ENCODE measurements around the gene KCNK17. TPM values are rescaled to one million over a fixed set of nuclear protein-coding genes. Genes with fewer than 3 reads are reported as not detected.

KCNK17 gene
- total RNA-seq, 1 experiment from 2014 or later: not detected

- Histone ChIP-seq H3K9me2 (ENCODE audit: insufficient read depth) (no peaks in the 10 kb centered on the region), H2AFZ (ENCODE audit: low read depth, low read length, poor library complexity, severe bottlenecking) (no peak overlapping the region), H3K79me2 (ENCODE audit: insufficient read depth, low read length) (no peaks in the 10 kb centered on the region), H3K4me1 (ENCODE audit: control insufficient read depth in 1 of 2, insufficient read depth in 2 of 2, low read length in 2 of 2) (no peaks in the 10 kb centered on the region), H3K9ac (ENCODE audit: low read length) (no peak overlapping the region), H3K4me3 (replicated peaks in 1 of 2; ENCODE audit: low read depth in 1 of 2, low read length in 2 of 2) (no peak overlapping the region), H4K20me1 (ENCODE audit: insufficient read depth) (no peaks in the 10 kb centered on the region), H3K27ac (ENCODE audit: low read depth, low read length) (no peak overlapping the region), H3K27me3 (ENCODE audit: insufficient read depth, low read length) (no peaks in the 10 kb centered on the region), H3K36me3 (ENCODE audit: control insufficient read depth in 1 of 2, insufficient read depth in 2 of 2, low read length in 2 of 2) (no peaks in the 10 kb centered on the region), H3K9me3 (ENCODE audit: control insufficient read depth in 1 of 2, insufficient read depth in 1 of 2, low read depth in 1 of 2, low read length in 2 of 2) (no peaks in the 10 kb centered on the region), H3K4me2 (ENCODE audit: low read length) (no peak overlapping the region)
- intact Hi-C loops (cut with micrococcal nuclease): loop anchor here (5.0 kb wide), 1 partner anchor 211 kb away; no protein-coding TSS in a partner anchor
- ChIA-PET CTCF (interaction anchor here (0.6 to 1.8 kb wide), 2 partner anchors 10 to 316 kb away, joined by 3 to 4 read pairs; no protein-coding TSS in a partner anchor), RAD21 (ENCODE audit: low non-redundant PET in 1 of 2, low total read pairs in 2 of 2, uncharacterized antibody in 2 of 2, unreplicated experiment in 2 of 2) (no interaction called here), POLR2A (no interaction called here)
- BruUV-seq (replicated peaks): no TSS peak
- ATAC-seq (no peak), DNase-seq (ENCODE audit: low read depth, low spot score) (no peak)
- no peak for TF ChIP-seq SRF (IDR thresholded peaks at IDR 0.05; ENCODE audit: low read depth)
- TF ChIP-seq EZH2 (IDR thresholded peaks at IDR 0.05): no peak
Measured at GRCh38 chr6:39312912-39313525, 1.2 kb downstream of the KCNK17 start.

DNA sequence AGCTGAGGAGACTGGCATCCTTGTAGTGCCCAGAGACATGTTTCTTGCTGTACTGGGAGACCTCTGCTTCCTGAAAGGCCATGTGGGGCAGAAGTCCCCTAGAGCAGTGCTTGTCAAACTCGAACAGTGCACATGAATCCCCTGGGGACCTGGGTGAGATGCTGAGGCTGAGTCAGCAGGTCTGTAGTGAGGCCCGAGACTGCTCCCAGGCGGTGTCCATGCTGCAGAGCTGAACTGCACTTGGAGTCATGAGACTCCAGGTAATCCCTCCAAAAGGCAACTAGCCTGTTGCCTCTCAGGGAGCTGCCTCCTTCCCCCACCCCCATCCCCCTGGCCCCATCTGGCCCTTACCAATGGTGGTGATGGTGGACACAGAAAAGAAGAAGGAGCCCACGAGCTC lies 3.7 kb downstream of the KCNK17 start:
- ATAC-seq (no peak), DNase-seq (ENCODE audit: low read depth, low spot score) (no peak)
- TF ChIP-seq SIN3A (IDR thresholded peaks at IDR 0.05; ENCODE audit: low read depth): no peak
- no peak for TF ChIP-seq CBX3 (IDR thresholded peaks at IDR 0.05; ENCODE audit: low read depth)
- TF ChIP-seq ZFX (IDR thresholded peaks at IDR 0.05): no peak
- no peak for TF ChIP-seq CEBPB (IDR thresholded peaks at IDR 0.05; ENCODE audit: low read depth)
- TF ChIP-seq, protein P1, sequence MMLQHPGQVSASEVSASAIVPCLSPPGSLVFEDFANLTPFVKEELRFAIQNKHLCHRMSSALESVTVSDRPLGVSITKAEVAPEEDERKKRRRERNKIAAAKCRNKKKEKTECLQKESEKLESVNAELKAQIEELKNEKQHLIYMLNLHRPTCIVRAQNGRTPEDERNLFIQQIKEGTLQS (IDR thresholded peaks at IDR 0.05): no peak
- no peak for TF ChIP-seq TCF7L2 (IDR thresholded peaks at IDR 0.05; ENCODE audit: borderline replicate concordance, extremely low read depth, insufficient read depth, insufficient read length)
- no peak for TF ChIP-seq CTCF (IDR thresholded peaks at IDR 0.05 in 2 of 3, conservative IDR thresholded peaks at IDR 0.05 in 1 of 3; ENCODE audit: borderline replicate concordance in 1 of 3, insufficient read depth in 1 of 3, low read depth in 2 of 3, low read length in 2 of 3)
- TF ChIP-seq JUND (IDR thresholded peaks at IDR 0.05): no peak
- TF ChIP-seq, protein P2, sequence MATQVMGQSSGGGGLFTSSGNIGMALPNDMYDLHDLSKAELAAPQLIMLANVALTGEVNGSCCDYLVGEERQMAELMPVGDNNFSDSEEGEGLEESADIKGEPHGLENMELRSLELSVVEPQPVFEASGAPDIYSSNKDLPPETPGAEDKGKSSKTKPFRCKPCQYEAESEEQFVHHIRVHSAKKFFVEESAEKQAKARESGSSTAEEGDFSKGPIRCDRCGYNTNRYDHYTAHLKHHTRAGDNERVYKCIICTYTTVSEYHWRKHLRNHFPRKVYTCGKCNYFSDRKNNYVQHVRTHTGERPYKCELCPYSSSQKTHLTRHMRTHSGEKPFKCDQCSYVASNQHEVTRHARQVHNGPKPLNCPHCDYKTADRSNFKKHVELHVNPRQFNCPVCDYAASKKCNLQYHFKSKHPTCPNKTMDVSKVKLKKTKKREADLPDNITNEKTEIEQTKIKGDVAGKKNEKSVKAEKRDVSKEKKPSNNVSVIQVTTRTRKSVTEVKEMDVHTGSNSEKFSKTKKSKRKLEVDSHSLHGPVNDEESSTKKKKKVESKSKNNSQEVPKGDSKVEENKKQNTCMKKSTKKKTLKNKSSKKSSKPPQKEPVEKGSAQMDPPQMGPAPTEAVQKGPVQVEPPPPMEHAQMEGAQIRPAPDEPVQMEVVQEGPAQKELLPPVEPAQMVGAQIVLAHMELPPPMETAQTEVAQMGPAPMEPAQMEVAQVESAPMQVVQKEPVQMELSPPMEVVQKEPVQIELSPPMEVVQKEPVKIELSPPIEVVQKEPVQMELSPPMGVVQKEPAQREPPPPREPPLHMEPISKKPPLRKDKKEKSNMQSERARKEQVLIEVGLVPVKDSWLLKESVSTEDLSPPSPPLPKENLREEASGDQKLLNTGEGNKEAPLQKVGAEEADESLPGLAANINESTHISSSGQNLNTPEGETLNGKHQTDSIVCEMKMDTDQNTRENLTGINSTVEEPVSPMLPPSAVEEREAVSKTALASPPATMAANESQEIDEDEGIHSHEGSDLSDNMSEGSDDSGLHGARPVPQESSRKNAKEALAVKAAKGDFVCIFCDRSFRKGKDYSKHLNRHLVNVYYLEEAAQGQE (IDR thresholded peaks at IDR 0.05; ENCODE audit: low read depth): no peak
- no peak for TF ChIP-seq EZH2phosphoT487 (IDR thresholded peaks at IDR 0.05; ENCODE audit: borderline replicate concordance)
- no peak for TF ChIP-seq RAD21 (IDR thresholded peaks at IDR 0.05; ENCODE audit: low read depth)
- TF ChIP-seq SRF (IDR thresholded peaks at IDR 0.05; ENCODE audit: low read depth): no peak
- TF ChIP-seq YY1 (IDR thresholded peaks at IDR 0.05; ENCODE audit: extremely low read depth, insufficient replicate concordance, low read depth, low read length): no peak
- no peak for TF ChIP-seq EZH2 (IDR thresholded peaks at IDR 0.05)
- no peak for TF ChIP-seq ZNF274 (IDR thresholded peaks at IDR 0.05; ENCODE audit: low read depth, low read length)
- H3K4me3 ChIP-seq (replicated peaks in 1 of 2; ENCODE audit: low read depth in 1 of 2, low read length in 2 of 2): no peak overlapping the region
- ChIA-PET CTCF (interaction anchor here (1.1 to 2.6 kb wide), 5 partner anchors 9 to 438 kb away, joined by 3 to 10 read pairs (median 5); no protein-coding TSS in a partner anchor), POLR2A (no interaction called here), RAD21 (ENCODE audit: low non-redundant PET in 1 of 2, low total read pairs in 2 of 2, uncharacterized antibody in 2 of 2, unreplicated experiment in 2 of 2) (no interaction called here)
- no peaks in the 10 kb centered on the region for H3K9me2 ChIP-seq (ENCODE audit: insufficient read depth)
- no peaks in the 10 kb centered on the region for H3K36me3 ChIP-seq (ENCODE audit: control insufficient read depth in 1 of 2, insufficient read depth in 2 of 2, low read length in 2 of 2)
- H3K9me3 ChIP-seq (ENCODE audit: control insufficient read depth in 1 of 2, insufficient read depth in 1 of 2, low read depth in 1 of 2, low read length in 2 of 2): no peaks in the 10 kb centered on the region
- H3K4me1 ChIP-seq (ENCODE audit: control insufficient read depth in 1 of 2, insufficient read depth in 2 of 2, low read length in 2 of 2): no peaks in the 10 kb centered on the region
- H2AFZ ChIP-seq (ENCODE audit: low read depth, low read length, poor library complexity, severe bottlenecking): no peak overlapping the region
- H3K9ac ChIP-seq (ENCODE audit: low read length): no peak overlapping the region
- no peaks in the 10 kb centered on the region for H3K27me3 ChIP-seq (ENCODE audit: insufficient read depth, low read length)
- no peaks in the 10 kb centered on the region for H3K79me2 ChIP-seq (ENCODE audit: insufficient read depth, low read length)
- H3K4me2 ChIP-seq (ENCODE audit: low read length): no peak overlapping the region
- no peak overlapping the region for H3K27ac ChIP-seq (ENCODE audit: low read depth, low read length)
- intact Hi-C loops (cut with micrococcal nuclease): loop anchor here (1.0 to 5.0 kb wide), 5 partner anchors 144 to 438 kb away; no protein-coding TSS in a partner anchor
- H4K20me1 ChIP-seq (ENCODE audit: insufficient read depth): no peaks in the 10 kb centered on the region
- no TSS peak for BruUV-seq (replicated peaks)
